H1 (cell line): ENCODE data around the gene DSCAM. TPM values are rescaled to one million over a fixed set of nuclear protein-coding genes. Genes with fewer than 3 reads are reported as not detected.

Experiments used
- CTCF ChIA-PET: fragments of 300-600 bp; sonication (Branson Sonifier 250); formaldehyde crosslinking; loops from one replicate; lab custom pipeline; 2021; ENCODE audit not compliant: partially characterized antibody; lab: Charles Lee
- POLR2A ChIA-PET: fragments of 300-600 bp; sonication (Branson Sonifier 250); formaldehyde crosslinking; loops from one replicate; lab custom pipeline; 2021; ENCODE audit warnings: inconsistent platforms; ENCODE audit not compliant: partially characterized antibody; lab: Charles Lee
- DNase-seq, 2 experiments: peaks; one replicate each; pipeline versions ENCODE4 v3.0.0 to v3.0.0-alpha.2; 2010 to 2022; ENCODE audit warnings: low spot score in 2 of 2, low read depth in 1 of 2, mixed read lengths in 1 of 2
- FAIRE-seq: peaks from 2 replicates; lab custom pipeline; 2011; peaks lifted over from hg19 to GRCh38; lab: Jason Lieb, UNC
- H2AFZ ChIP-seq: 2 replicates; pipeline ENCODE4 v1.8.1; 2012; ENCODE audit warnings: low read length, inconsistent platforms
- H2AK5ac ChIP-seq: 2 replicates; pipeline ENCODE4 v1.6.1; 2013; ENCODE audit warnings: low read depth, low read length
- H2BK120ac ChIP-seq: replicated peaks from 2 replicates; pipeline ENCODE3; 2013; ENCODE audit warnings: low read depth, low read length, inconsistent platforms
- H2BK12ac ChIP-seq: 2 replicates; pipeline ENCODE4 v1.6.1; 2013; ENCODE audit warnings: low read depth, low read length
- H2BK15ac ChIP-seq: 2 replicates; pipeline ENCODE4 v1.6.1; 2013; ENCODE audit warnings: low read length
- H2BK20ac ChIP-seq: 2 replicates; pipeline ENCODE4 v1.6.1; 2013; ENCODE audit warnings: low read length
- H2BK5ac ChIP-seq: 2 replicates; pipeline ENCODE4 v1.6.1; 2013; ENCODE audit warnings: low read depth, low read length
- H3K14ac ChIP-seq: 2 replicates; pipeline ENCODE4 v1.6.1; 2013; ENCODE audit warnings: inconsistent platforms; ENCODE audit not compliant: insufficient read length
- H3K18ac ChIP-seq: 2 replicates; pipeline ENCODE4 v1.6.1; 2013; ENCODE audit warnings: low read length; ENCODE audit errors: extremely low read depth
- H3K23ac ChIP-seq: 2 replicates; pipeline ENCODE4 v1.6.1; 2013; ENCODE audit warnings: inconsistent platforms; ENCODE audit not compliant: insufficient read length
- H3K23me2 ChIP-seq: 2 replicates; pipeline ENCODE4 v1.6.1; 2013; ENCODE audit warnings: low read depth, low read length
- H3K27ac ChIP-seq: 2 replicates; pipeline ENCODE4 v1.6.1; 2011; ENCODE audit warnings: low read depth, low read length, inconsistent platforms
- H3K27me3 ChIP-seq, 4 experiments: replicated peaks in 1 of 4; 1 replicate in 1 of 4; 2 replicates in 3 of 4; pipeline versions ENCODE4 v1.6.1 to v1.8.1; 2011 to 2013; ENCODE audit warnings: low read length in 3 of 4, mild to moderate bottlenecking in 3 of 4, inconsistent platforms in 2 of 4, mixed read lengths in 2 of 4, moderate library complexity in 1 of 4; ENCODE audit not compliant: control insufficient read depth in 3 of 4, insufficient read depth in 3 of 4; ENCODE audit errors: extremely low read depth in 1 of 4
- H3K36me3 ChIP-seq, 4 experiments: 2 replicates each; pipeline versions ENCODE4 v1.6.1 to v1.8.1; 2011 to 2013; ENCODE audit warnings: mild to moderate bottlenecking in 4 of 4, low read length in 3 of 4, moderate library complexity in 2 of 4, control low read depth in 1 of 4, inconsistent platforms in 1 of 4; ENCODE audit not compliant: insufficient read depth in 4 of 4, control insufficient read depth in 2 of 4
- H3K4ac ChIP-seq: replicated peaks from 2 replicates; pipeline ENCODE3; 2013; ENCODE audit warnings: low read length, low read depth, mixed read lengths, inconsistent platforms; ENCODE audit not compliant: insufficient read length
- H3K4me1 ChIP-seq, 4 experiments: replicated peaks in 1 of 4; 1 replicate in 1 of 4; 2 replicates in 3 of 4; pipeline versions ENCODE4 v1.6.1 to v1.8.1; 2011 to 2013; ENCODE audit warnings: low read length in 3 of 4, inconsistent platforms in 2 of 4, mixed read lengths in 1 of 4; ENCODE audit not compliant: insufficient read depth in 4 of 4, control insufficient read depth in 3 of 4
- H3K4me2 ChIP-seq, 2 experiments: 2 replicates each; pipeline versions ENCODE4 v1.6.1 to v1.8.1; 2011 to 2013; ENCODE audit warnings: low read depth in 2 of 2, low read length in 2 of 2, control low read depth in 1 of 2, inconsistent platforms in 1 of 2, mild to moderate bottlenecking in 1 of 2; ENCODE audit not compliant: insufficient read depth in 1 of 2
- H3K4me3 ChIP-seq, 4 experiments: fragments of 200-600, 300-600 bp in 1 of 4; sonication (generic), shearing (Covaris generic), sonication (Bioruptor Twin) in 1 of 4; 2 replicates each; pipeline versions ENCODE4 v1.5.1 to v1.8.1; 2011 to 2016; ENCODE audit warnings: low read length in 4 of 4, low read depth in 3 of 4, control low read depth in 2 of 4, inconsistent platforms in 2 of 4, mild to moderate bottlenecking in 2 of 4, mixed read lengths in 1 of 4, moderate library complexity in 1 of 4; ENCODE audit not compliant: insufficient read depth in 2 of 4; ENCODE audit errors: extremely low read depth in 1 of 4
- H3K56ac ChIP-seq: replicated peaks from 2 replicates; pipeline ENCODE3; 2013; ENCODE audit warnings: low read depth, mild to moderate bottlenecking, mixed read lengths, low read length, inconsistent platforms; ENCODE audit not compliant: insufficient read length
- H3K79me1 ChIP-seq: 2 replicates; pipeline ENCODE4 v1.6.1; 2013; ENCODE audit warnings: low read depth, low read length, control low read depth
- H3K79me2 ChIP-seq, 2 experiments: 2 replicates each; pipeline versions ENCODE4 v1.6.1 to v1.8.1; 2012 to 2013; ENCODE audit warnings: low read length in 2 of 2, mild to moderate bottlenecking in 2 of 2, inconsistent platforms in 1 of 2; ENCODE audit not compliant: insufficient read depth in 2 of 2, control insufficient read depth in 1 of 2
- H3K9ac ChIP-seq, 4 experiments: replicated peaks in 1 of 4; 1 replicate in 1 of 4; 2 replicates in 3 of 4; pipeline versions ENCODE4 v1.6.1 to v1.8.1; 2011 to 2013; ENCODE audit warnings: low read depth in 3 of 4, low read length in 3 of 4, control low read depth in 2 of 4, mild to moderate bottlenecking in 2 of 4, moderate library complexity in 2 of 4, inconsistent platforms in 1 of 4; ENCODE audit errors: extremely low read depth in 1 of 4
- H3K9me3 ChIP-seq, 2 experiments: 2 replicates each; pipeline versions ENCODE4 v1.6.1 to v1.8.1; 2012 to 2013; ENCODE audit warnings: mild to moderate bottlenecking in 2 of 2, moderate library complexity in 2 of 2, control low read depth in 1 of 2, inconsistent platforms in 1 of 2, low read depth in 1 of 2, low read length in 1 of 2, mixed read lengths in 1 of 2; ENCODE audit not compliant: insufficient read depth in 2 of 2
- H4K20me1 ChIP-seq, 2 experiments: replicated peaks in 1 of 2; 2 replicates each; pipeline versions ENCODE3 to v1.8.1; 2011 to 2013; ENCODE audit warnings: inconsistent platforms in 2 of 2, low read length in 2 of 2, mild to moderate bottlenecking in 1 of 2; ENCODE audit not compliant: insufficient read depth in 2 of 2, control insufficient read depth in 1 of 2
- H4K5ac ChIP-seq: 2 replicates; pipeline ENCODE4 v1.6.1; 2013; ENCODE audit warnings: low read length, low read depth, mixed read lengths, inconsistent platforms; ENCODE audit not compliant: insufficient read length
- H4K8ac ChIP-seq: 2 replicates; pipeline ENCODE4 v1.8.0; 2013; ENCODE audit warnings: mild to moderate bottlenecking, moderate library complexity, low read length, inconsistent platforms; ENCODE audit not compliant: insufficient read depth; ENCODE audit errors: extremely low read depth
- H4K91ac ChIP-seq: replicated peaks from 2 replicates; pipeline ENCODE3; 2013; ENCODE audit warnings: low read length, mixed read lengths, inconsistent platforms; ENCODE audit not compliant: insufficient read length
- BRCA1 ChIP-seq: IDR thresholded peaks from 2 replicates; pipeline ENCODE4 v1.6.1; 2012; ENCODE audit warnings: low read depth, low read length, improper control_type of control experiment
- CBX5 ChIP-seq: fragments of 300-800, 300-1000 bp; sonication (generic); IDR thresholded peaks from 2 replicates; pipeline ENCODE4 v1.7.1; 2016; ENCODE audit warnings: antibody characterized with exemption, low read length, low read depth
- CREB1 ChIP-seq: IDR thresholded peaks from 2 replicates; pipeline ENCODE4 v1.6.1; 2012; ENCODE audit warnings: inconsistent platforms
- CTBP2 ChIP-seq: IDR thresholded peaks from 2 replicates; pipeline ENCODE4 v1.7.0; 2011; ENCODE audit warnings: borderline replicate concordance, mild to moderate bottlenecking, moderate library complexity, mixed read lengths, low read length; ENCODE audit not compliant: insufficient read depth, insufficient read length
- EP300 ChIP-seq, 2 experiments: IDR thresholded peaks; 1 replicate in 1 of 2; 2 replicates in 1 of 2; pipeline ENCODE4 v1.6.1; 2011 to 2012; ENCODE audit warnings: low read depth in 2 of 2, low read length in 2 of 2, mild to moderate bottlenecking in 2 of 2, borderline replicate concordance in 1 of 2, inconsistent platforms in 1 of 2, moderate library complexity in 1 of 2
- MAFK ChIP-seq: IDR thresholded peaks from 2 replicates; pipeline ENCODE4 v1.6.1; 2012; ENCODE audit warnings: low read depth, mild to moderate bottlenecking, improper control_type of control experiment, low read length
- NRF1 ChIP-seq: IDR thresholded peaks from 2 replicates; pipeline ENCODE4 v1.6.1; 2011; ENCODE audit warnings: mild to moderate bottlenecking, low read depth, low read length, improper control_type of control experiment
- PHF8 ChIP-seq: fragments of 200-600 bp; sonication (generic); conservative IDR thresholded peaks from 2 replicates; pipeline ENCODE4 v1.7.1; 2012; ENCODE audit warnings: low read depth, mild to moderate bottlenecking, inconsistent platforms, low read length, moderate library complexity
- POLR2A ChIP-seq, 2 experiments: IDR thresholded peaks; 1 replicate in 1 of 2; 2 replicates in 1 of 2; pipeline ENCODE4 v1.6.1; 2011; ENCODE audit warnings: low read depth in 2 of 2, low read length in 2 of 2, mild to moderate bottlenecking in 2 of 2; ENCODE audit errors: control extremely low read depth in 1 of 2
- RFX5 ChIP-seq: IDR thresholded peaks from 2 replicates; pipeline ENCODE4 v1.6.1; 2011; ENCODE audit warnings: low read depth, low read length, improper control_type of control experiment, borderline replicate concordance
- RXRA ChIP-seq: IDR thresholded peaks from 2 replicates; pipeline ENCODE4 v1.6.1; 2011; ENCODE audit warnings: low read depth, mild to moderate bottlenecking, low read length, moderate library complexity; ENCODE audit not compliant: insufficient read depth
- SP2 ChIP-seq: IDR thresholded peaks from 2 replicates; pipeline ENCODE4 v1.6.1; 2012; ENCODE audit warnings: mild to moderate bottlenecking, low read length, inconsistent platforms
- TBP ChIP-seq: IDR thresholded peaks from 2 replicates; pipeline ENCODE4 v1.6.1; 2011; ENCODE audit warnings: low read depth, low read length, improper control_type of control experiment
- TEAD4 ChIP-seq: IDR thresholded peaks from 2 replicates; pipeline ENCODE4 v1.6.1; 2012; ENCODE audit warnings: low read depth, low read length, inconsistent platforms, mixed read lengths
- WGBS, 2 experiments: shearing (Covaris generic) in 1 of 2; methylation state at CpG; one replicate each; pipeline versions ENCODE4 v1.1.6 to v1.1.7; 2013 to 2015; ENCODE audit warnings: low lambda C conversion rate in 2 of 2, mixed read lengths in 2 of 2, inconsistent platforms in 1 of 2, low coverage in 1 of 2, missing lambda C conversion rate in 1 of 2; ENCODE audit not compliant: insufficient replicate concordance in 2 of 2, insufficient coverage in 1 of 2, insufficient read length in 1 of 2; ENCODE audit errors: extremely low coverage in 1 of 2, missing lambda C conversion rate in 1 of 2; 5-methylcytosine and 5-hydroxymethylcytosine counted together
- polyA plus RNA-seq, 7 experiments: library from polyadenylated mRNA; depleted of rRNA in 3 of 7; stranded (reverse) in 5 of 7; unstranded in 2 of 7; fragments of >200 nt in 5 of 7; fragments of 200-250 nt in 2 of 7; gene quantifications; 1 replicate in 5 of 7; 2 replicates in 1 of 7; 4 replicates in 1 of 7; pipeline versions ENCODE4 v1.2.1 to v1.2.3, GENCODE V29; 2011 to 2013; ENCODE audit warnings: missing spikeins in 2 of 7, mixed read lengths in 2 of 7
- total RNA-seq: library from RNA; stranded (reverse); fragmentation: NEBNext Ultra II Directional; extraction: Animal tissue kit (Norgen Biotek cat#: 25700); gene quantifications from 2 replicates; pipeline ENCODE4 v1.2.1, GENCODE V29; 2021

The DSCAM gene
- total and polyA plus RNA-seq, 2 of the 8 experiments (the other 6 are each of a cell fraction or from before 2014, with no cell fraction given), result 0.02 to 0.15 TPM

- H3K27ac ChIP-seq, result no peak overlapping the region
- H2AK5ac ChIP-seq, result no peak overlapping the region
- no peaks in the 10 kb centered on the region for H3K79me2 ChIP-seq
- no peak overlapping the region for H2BK120ac ChIP-seq
- H2AFZ ChIP-seq, result no peak overlapping the region
- H3K9me3 ChIP-seq, result peaks cover 0 to 2% of the 10 kb centered on the region in 2 experiments; a peak in 1 of 4 replicates
- H3K56ac ChIP-seq, result no peak overlapping the region
- no peak overlapping the region for H3K4me2 ChIP-seq
- H3K23me2 ChIP-seq, result no peaks in the 10 kb centered on the region
- H4K8ac ChIP-seq, result no peak overlapping the region
- H2BK12ac ChIP-seq, result no peak overlapping the region
- TF ChIP-seq TEAD4, result no peak
- no peak for TF ChIP-seq EP300 (IDR thresholded peaks at IDR 0.05; ENCODE audit: borderline replicate concordance in 1 of 2, low read depth in 2 of 2, low read length in 2 of 2)
- TF ChIP-seq CBX5, result no peak
- no peak for TF ChIP-seq SP2
- TF ChIP-seq BRCA1, result no peak
- TF ChIP-seq NRF1, result no peak
- no peak for TF ChIP-seq TBP
- no peak for TF ChIP-seq CTBP2
- no peak for TF ChIP-seq POLR2A (IDR thresholded peaks at IDR 0.05; ENCODE audit: control extremely low read depth in 1 of 2, low read depth in 2 of 2, low read length in 2 of 2)
- no peak for TF ChIP-seq RFX5
- TF ChIP-seq CREB1, result no peak
- no peak for TF ChIP-seq PHF8
- TF ChIP-seq MAFK, result no peak
- no peak for TF ChIP-seq RXRA
- H2BK5ac ChIP-seq, result no peak overlapping the region
- no peak overlapping the region for H3K9ac ChIP-seq
- H3K4ac ChIP-seq, result no peak overlapping the region
- no peak for FAIRE-seq
- POLR2A ChIA-PET, result no interaction called here
- CTCF ChIA-PET, result interaction anchor here (0.9 kb wide), 1 partner anchor 422 kb away, joined by 3 read pairs; no protein-coding TSS in a partner anchor
- no peak overlapping the region for H2BK20ac ChIP-seq
- no peaks in the 10 kb centered on the region for H4K20me1 ChIP-seq
- no peaks in the 10 kb centered on the region for H3K36me3 ChIP-seq
- H3K27me3 ChIP-seq, result no peaks in the 10 kb centered on the region
- no peaks in the 10 kb centered on the region for H3K79me1 ChIP-seq
- no peak overlapping the region for H3K4me3 ChIP-seq
- no peak for DNase-seq
- H3K14ac ChIP-seq, result no peak overlapping the region
- H3K4me1 ChIP-seq, result no peaks in the 10 kb centered on the region
- 82% methylated on average over 3 of the region's 3 CpGs; no CpG with 5 or more reads in 1 of the 2 experiments for WGBS, 2 experiments
- no peak overlapping the region for H2BK15ac ChIP-seq
- no peak overlapping the region for H4K5ac ChIP-seq
- H3K18ac ChIP-seq, result no peak overlapping the region
- H3K23ac ChIP-seq, result no peak overlapping the region
- no peak overlapping the region for H4K91ac ChIP-seq
Observed at GRCh38 chr21:40646651-40647050, 200.3 kb downstream of the DSCAM start.
